ENCODE results near the gene ST8SIA4. TPM values are rescaled to one million over a fixed set of nuclear protein-coding genes. Genes with fewer than 3 reads are reported as not detected.

Gene ST8SIA4
- total RNA-seq, 2 experiments from 2014 or later: 69.4 to 72.1 TPM

- CTCF ChIA-PET: no interaction called here
Observed at GRCh38 chr5:100823812-100824211, 79.3 kb downstream of the ST8SIA4 start.

GRCh38 chr5:100821751-100822150, 81.3 kb downstream of the ST8SIA4 start:
- ChIA-PET CTCF (no interaction called here), POLR2A (no interaction called here)
- no peak overlapping the region for H3K27ac Mint-ChIP-seq
- no peak for DNase-seq
- peaks cover 58% of the 10 kb centered on the region for H3K36me3 Mint-ChIP-seq (ENCODE audit: low read depth)
- no peaks in the 10 kb centered on the region for H3K27me3 Mint-ChIP-seq
- H3K4me1 Mint-ChIP-seq: peaks cover 22% of the 10 kb centered on the region
- no peaks in the 10 kb centered on the region for H3K9me3 Mint-ChIP-seq
- H3K4me3 Mint-ChIP-seq: no peak overlapping the region

More at GRCh38 chr5:100823812-100824211, 79.3 kb downstream of the ST8SIA4 start:
- peaks cover 31% of the 10 kb centered on the region for H3K4me1 Mint-ChIP-seq
- H3K27me3 Mint-ChIP-seq: no peaks in the 10 kb centered on the region
- no peak overlapping the region for H3K4me3 Mint-ChIP-seq
- no peaks in the 10 kb centered on the region for H3K9me3 Mint-ChIP-seq
- no peak overlapping the region for H3K27ac Mint-ChIP-seq
- POLR2A ChIA-PET: no interaction called here
- no peak for DNase-seq
- H3K36me3 Mint-ChIP-seq (ENCODE audit: low read depth): peaks cover 51% of the 10 kb centered on the region

GRCh38 chr5:100818340-100818739, 84.7 kb downstream of the ST8SIA4 start:
- POLR2A ChIA-PET: interaction anchor here (1.4 to 2.0 kb wide), 3 partner anchors 10 to 85 kb away, joined by 3 to 5 read pairs (median 5); partner anchors contain the start of gene ST8SIA4
- no peak for DNase-seq
- H3K27me3 Mint-ChIP-seq: no peaks in the 10 kb centered on the region
- no peaks in the 10 kb centered on the region for H3K9me3 Mint-ChIP-seq
- peaks cover 13% of the 10 kb centered on the region for H3K4me1 Mint-ChIP-seq
- H3K27ac Mint-ChIP-seq: no peak overlapping the region
- peaks cover 53% of the 10 kb centered on the region for H3K36me3 Mint-ChIP-seq (ENCODE audit: low read depth)
- CTCF ChIA-PET: interaction anchor here (0.7 to 1.5 kb wide), 3 partner anchors 10 to 82 kb away, joined by 3 to 5 read pairs (median 4); no protein-coding TSS in a partner anchor
- no peak overlapping the region for H3K4me3 Mint-ChIP-seq

- Mint-ChIP-seq H3K9me3 (peaks cover 11% of the 10 kb centered on the region), H3K27ac (no peak overlapping the region), H3K27me3 (no peaks in the 10 kb centered on the region), H3K4me1 (no peaks in the 10 kb centered on the region), H3K4me3 (no peak overlapping the region), H3K36me3 (ENCODE audit: low read depth) (peaks cover 31% of the 10 kb centered on the region)
- CTCF ChIA-PET: interaction anchor here (0.9 kb wide), 1 partner anchor 12 kb away, joined by 3 read pairs; no protein-coding TSS in a partner anchor
- no peak for DNase-seq
- POLR2A ChIA-PET: no interaction called here
Observed at GRCh38 chr5:100803397-100803796, 99.7 kb downstream of the ST8SIA4 start.

DNA sequence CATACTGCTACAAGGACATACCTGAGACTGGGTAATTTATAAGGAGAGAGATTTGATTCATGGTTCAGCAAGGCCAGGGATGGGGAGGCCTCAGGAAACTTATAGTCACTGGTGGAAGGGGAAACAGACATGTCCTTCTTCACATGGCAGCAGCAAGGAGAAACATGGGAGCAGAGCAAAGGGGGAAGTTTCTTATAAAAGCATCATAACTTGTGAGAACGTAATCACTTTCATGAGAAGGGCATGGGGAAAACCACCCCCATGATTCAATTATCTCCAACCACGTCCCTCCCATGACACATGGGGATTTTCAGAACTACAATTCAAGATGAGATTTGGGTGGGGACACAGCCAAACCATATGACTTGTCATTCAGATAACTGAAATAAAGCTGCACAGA, 100.9 kb downstream of the ST8SIA4 start:
- no peak overlapping the region for H3K4me3 Mint-ChIP-seq
- H3K27me3 Mint-ChIP-seq: no peaks in the 10 kb centered on the region
- ChIA-PET CTCF (no interaction called here), POLR2A (no interaction called here)
- H3K9me3 Mint-ChIP-seq: peaks cover 11% of the 10 kb centered on the region
- no peak overlapping the region for H3K27ac Mint-ChIP-seq
- H3K4me1 Mint-ChIP-seq: no peaks in the 10 kb centered on the region
- peaks cover 25% of the 10 kb centered on the region for H3K36me3 Mint-ChIP-seq (ENCODE audit: low read depth)
- no peak for DNase-seq

- peaks cover 11% of the 10 kb centered on the region for H3K9me3 Mint-ChIP-seq
- ChIA-PET POLR2A (interaction anchor here (1.5 kb wide), 1 partner anchor 13 kb away, joined by 3 read pairs; no protein-coding TSS in a partner anchor), CTCF (no interaction called here)
- peaks cover 16% of the 10 kb centered on the region for H3K36me3 Mint-ChIP-seq (ENCODE audit: low read depth)
- no peak overlapping the region for H3K27ac Mint-ChIP-seq
- H3K4me3 Mint-ChIP-seq: no peak overlapping the region
- no peak for DNase-seq
- H3K4me1 Mint-ChIP-seq: no peaks in the 10 kb centered on the region
- H3K27me3 Mint-ChIP-seq: no peaks in the 10 kb centered on the region
Observed at GRCh38 chr5:100800562-100800961, 102.5 kb downstream of the ST8SIA4 start.

- ChIA-PET POLR2A (interaction anchor here (0.9 to 1.5 kb wide), 2 partner anchors 101 to 105 kb away, joined by 3 read pairs; no protein-coding TSS in a partner anchor), CTCF (no interaction called here)
- no peak overlapping the region for H3K4me3 Mint-ChIP-seq
- H3K27me3 Mint-ChIP-seq: no peaks in the 10 kb centered on the region
- DNase-seq: no peak
- peaks cover 13% of the 10 kb centered on the region for H3K9me3 Mint-ChIP-seq
- peaks cover 13% of the 10 kb centered on the region for H3K36me3 Mint-ChIP-seq (ENCODE audit: low read depth)
- H3K27ac Mint-ChIP-seq: no peak overlapping the region
- no peaks in the 10 kb centered on the region for H3K4me1 Mint-ChIP-seq
Observed at GRCh38 chr5:100799166-100799565, 103.9 kb downstream of the ST8SIA4 start.

DNA sequence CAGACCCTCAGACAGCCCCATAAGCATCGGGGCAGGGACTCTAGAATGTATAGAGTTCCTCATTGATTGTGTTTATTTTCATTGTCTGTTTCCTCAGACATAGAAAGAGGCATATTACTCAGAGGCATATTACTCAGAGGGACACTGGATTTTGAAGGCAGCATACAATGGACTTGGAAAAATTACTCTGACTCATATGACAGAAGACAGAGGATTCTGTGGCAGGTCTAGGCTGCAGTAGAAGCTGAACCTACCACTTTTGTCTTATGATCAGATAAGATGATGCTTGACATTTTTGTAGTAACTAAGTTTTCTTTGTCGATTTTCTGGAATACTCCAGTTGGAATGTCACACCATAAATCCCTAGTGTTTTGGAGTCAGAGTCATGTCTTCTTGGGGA, 105.2 kb downstream of the ST8SIA4 start:
- DNase-seq: no peak
- CTCF ChIA-PET: no interaction called here
- H3K36me3 Mint-ChIP-seq (ENCODE audit: low read depth): peaks cover 11% of the 10 kb centered on the region
- H3K9me3 Mint-ChIP-seq: peaks cover 13% of the 10 kb centered on the region
- no peaks in the 10 kb centered on the region for H3K4me1 Mint-ChIP-seq
- H3K27ac Mint-ChIP-seq: no peak overlapping the region
- POLR2A ChIA-PET: interaction anchor here (1.5 kb wide), 1 partner anchor 102 kb away, joined by 3 read pairs; no protein-coding TSS in a partner anchor
- no peaks in the 10 kb centered on the region for H3K27me3 Mint-ChIP-seq
- no peak overlapping the region for H3K4me3 Mint-ChIP-seq

GRCh38 chr5:100796851-100797250, 106.2 kb downstream of the ST8SIA4 start:
- peaks cover 3% of the 10 kb centered on the region for H3K36me3 Mint-ChIP-seq (ENCODE audit: low read depth)
- no peaks in the 10 kb centered on the region for H3K4me1 Mint-ChIP-seq
- peaks cover 9% of the 10 kb centered on the region for H3K9me3 Mint-ChIP-seq
- no peaks in the 10 kb centered on the region for H3K27me3 Mint-ChIP-seq
- ChIA-PET POLR2A (interaction anchor here (1.5 kb wide), 1 partner anchor 103 kb away, joined by 3 read pairs; no protein-coding TSS in a partner anchor), CTCF (no interaction called here)
- H3K4me3 Mint-ChIP-seq: no peak overlapping the region
- DNase-seq: no peak
- no peak overlapping the region for H3K27ac Mint-ChIP-seq

DNA sequence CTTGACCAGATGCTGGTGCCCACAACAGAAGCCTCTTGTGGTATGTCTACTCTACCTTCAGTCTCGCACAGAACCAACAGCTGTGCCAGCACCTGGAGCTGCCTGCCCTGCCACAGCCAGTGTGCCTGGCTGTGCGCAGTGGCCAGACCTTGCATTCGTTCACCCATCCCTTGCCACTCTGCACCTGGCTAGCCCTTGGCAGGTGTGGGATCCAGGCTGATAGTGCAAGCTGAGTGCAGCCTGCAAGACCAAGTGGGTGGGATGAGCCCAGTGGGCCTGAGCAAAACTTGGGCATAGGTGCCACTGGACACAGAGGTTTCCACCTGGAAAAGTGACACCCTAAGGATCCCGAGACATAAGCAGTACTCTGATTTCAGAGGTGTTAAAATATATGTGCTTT, 108.2 kb downstream of the ST8SIA4 start:
- POLR2A ChIA-PET: interaction anchor here (1.2 kb wide), 1 partner anchor 14 kb away, joined by 3 read pairs; no protein-coding TSS in a partner anchor
- Mint-ChIP-seq H3K27ac (no peak overlapping the region), H3K4me1 (peaks cover 7% of the 10 kb centered on the region), H3K4me3 (no peak overlapping the region), H3K9me3 (peaks cover 8% of the 10 kb centered on the region), H3K36me3 (ENCODE audit: low read depth) (peaks cover 3% of the 10 kb centered on the region), H3K27me3 (no peaks in the 10 kb centered on the region)
- CTCF ChIA-PET: no interaction called here
- DNase-seq: no peak

GRCh38 chr5:100794218-100794617, 108.9 kb downstream of the ST8SIA4 start:
- CTCF ChIA-PET: interaction anchor here (0.6 kb wide), 1 partner anchor 111 kb away, joined by 6 read pairs; no protein-coding TSS in a partner anchor
- Mint-ChIP-seq H3K36me3 (ENCODE audit: low read depth) (peaks cover 3% of the 10 kb centered on the region), H3K27ac (no peak overlapping the region), H3K4me3 (no peak overlapping the region), H3K9me3 (peaks cover 8% of the 10 kb centered on the region), H3K4me1 (peaks cover 11% of the 10 kb centered on the region), H3K27me3 (no peaks in the 10 kb centered on the region)
- POLR2A ChIA-PET: interaction anchor here (1.2 kb wide), 1 partner anchor 13 kb away, joined by 3 read pairs; no protein-coding TSS in a partner anchor
- DNase-seq: no peak

GRCh38 chr5:100792781-100793180, 110.3 kb downstream of the ST8SIA4 start:
- no peak overlapping the region for H3K4me3 Mint-ChIP-seq
- peaks cover 3% of the 10 kb centered on the region for H3K36me3 Mint-ChIP-seq (ENCODE audit: low read depth)
- H3K27me3 Mint-ChIP-seq: no peaks in the 10 kb centered on the region
- no peak for DNase-seq
- ChIA-PET POLR2A (no interaction called here), CTCF (interaction anchor here (0.6 kb wide), 1 partner anchor 16 kb away, joined by 5 read pairs; no protein-coding TSS in a partner anchor)
- H3K4me1 Mint-ChIP-seq: peaks cover 12% of the 10 kb centered on the region
- H3K27ac Mint-ChIP-seq: no peak overlapping the region
- H3K9me3 Mint-ChIP-seq: peaks cover 6% of the 10 kb centered on the region

GRCh38 chr5:100791391-100791790, 111.7 kb downstream of the ST8SIA4 start:
- H3K27ac Mint-ChIP-seq: no peak overlapping the region
- no peak for DNase-seq
- H3K4me3 Mint-ChIP-seq: no peak overlapping the region
- H3K9me3 Mint-ChIP-seq: peaks cover 6% of the 10 kb centered on the region
- H3K36me3 Mint-ChIP-seq (ENCODE audit: low read depth): peaks cover 3% of the 10 kb centered on the region
- ChIA-PET CTCF (interaction anchor here (0.7 kb wide), 1 partner anchor 12 kb away, joined by 3 read pairs; no protein-coding TSS in a partner anchor), POLR2A (interaction anchor here (2.0 kb wide), 1 partner anchor 11 kb away, joined by 7 read pairs; no protein-coding TSS in a partner anchor)
- no peaks in the 10 kb centered on the region for H3K27me3 Mint-ChIP-seq
- peaks cover 12% of the 10 kb centered on the region for H3K4me1 Mint-ChIP-seq

GRCh38 chr5:100790951-100791350, 112.1 kb downstream of the ST8SIA4 start:
- no peaks in the 10 kb centered on the region for H3K27me3 Mint-ChIP-seq
- H3K4me1 Mint-ChIP-seq: peaks cover 12% of the 10 kb centered on the region
- no peak for DNase-seq
- H3K4me3 Mint-ChIP-seq: no peak overlapping the region
- CTCF ChIA-PET: interaction anchor here (0.7 kb wide), 1 partner anchor 13 kb away, joined by 3 read pairs; no protein-coding TSS in a partner anchor
- H3K36me3 Mint-ChIP-seq (ENCODE audit: low read depth): peaks cover 3% of the 10 kb centered on the region
- no peak overlapping the region for H3K27ac Mint-ChIP-seq
- peaks cover 6% of the 10 kb centered on the region for H3K9me3 Mint-ChIP-seq
- POLR2A ChIA-PET: interaction anchor here (2.0 kb wide), 1 partner anchor 11 kb away, joined by 7 read pairs; no protein-coding TSS in a partner anchor

Measured in activated CD4-positive, alpha-beta memory T cell treated with anti-CD3 and anti-CD28 coated beads, Interleukin-2, amount 10 ng/mL, durations not matched to agents 7 days and 5 days (primary cell).